B cell (primary cell): ENCODE data around the gene LRRC49.

Experiments
- EZH2 ChIP-seq: IDR thresholded peaks from 2 replicates; pipeline ENCODE4 v1.6.1; 2012; ENCODE audit warnings: borderline replicate concordance, low read depth, mild to moderate bottlenecking, moderate library complexity, low read length; ENCODE audit not compliant: insufficient read depth, poor library complexity, severe bottlenecking
- TF ChIP-seq, protein P1 (sequence below): fragments of 200-600 bp; IDR thresholded peaks from one replicate; pipeline ENCODE4 v1.8.0; 2022; ENCODE audit warnings: antibody characterized with exemption, mild to moderate bottlenecking

GRCh38 chr15:71049706-71050422, 157.2 kb downstream of the LRRC49 start:
- TF ChIP-seq, protein P1, sequence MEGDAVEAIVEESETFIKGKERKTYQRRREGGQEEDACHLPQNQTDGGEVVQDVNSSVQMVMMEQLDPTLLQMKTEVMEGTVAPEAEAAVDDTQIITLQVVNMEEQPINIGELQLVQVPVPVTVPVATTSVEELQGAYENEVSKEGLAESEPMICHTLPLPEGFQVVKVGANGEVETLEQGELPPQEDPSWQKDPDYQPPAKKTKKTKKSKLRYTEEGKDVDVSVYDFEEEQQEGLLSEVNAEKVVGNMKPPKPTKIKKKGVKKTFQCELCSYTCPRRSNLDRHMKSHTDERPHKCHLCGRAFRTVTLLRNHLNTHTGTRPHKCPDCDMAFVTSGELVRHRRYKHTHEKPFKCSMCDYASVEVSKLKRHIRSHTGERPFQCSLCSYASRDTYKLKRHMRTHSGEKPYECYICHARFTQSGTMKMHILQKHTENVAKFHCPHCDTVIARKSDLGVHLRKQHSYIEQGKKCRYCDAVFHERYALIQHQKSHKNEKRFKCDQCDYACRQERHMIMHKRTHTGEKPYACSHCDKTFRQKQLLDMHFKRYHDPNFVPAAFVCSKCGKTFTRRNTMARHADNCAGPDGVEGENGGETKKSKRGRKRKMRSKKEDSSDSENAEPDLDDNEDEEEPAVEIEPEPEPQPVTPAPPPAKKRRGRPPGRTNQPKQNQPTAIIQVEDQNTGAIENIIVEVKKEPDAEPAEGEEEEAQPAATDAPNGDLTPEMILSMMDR, result no peak
- TF ChIP-seq EZH2, result no peak
